NCI-H526 treated with DMSO at 0.1 percent for 48 hours (cell line): ENCODE measurements around the gene BRF1.
"Not testable (repeated sequence)": the region's sequence is repeated elsewhere in the genome, so short reads cannot be mapped to it uniquely, and the experiment has no call there.

Experiments used
- DNase-seq: peaks from one replicate; lab custom pipeline; 2025; lab: John Stamatoyannopoulos, UW

Gene BRF1

DNA sequence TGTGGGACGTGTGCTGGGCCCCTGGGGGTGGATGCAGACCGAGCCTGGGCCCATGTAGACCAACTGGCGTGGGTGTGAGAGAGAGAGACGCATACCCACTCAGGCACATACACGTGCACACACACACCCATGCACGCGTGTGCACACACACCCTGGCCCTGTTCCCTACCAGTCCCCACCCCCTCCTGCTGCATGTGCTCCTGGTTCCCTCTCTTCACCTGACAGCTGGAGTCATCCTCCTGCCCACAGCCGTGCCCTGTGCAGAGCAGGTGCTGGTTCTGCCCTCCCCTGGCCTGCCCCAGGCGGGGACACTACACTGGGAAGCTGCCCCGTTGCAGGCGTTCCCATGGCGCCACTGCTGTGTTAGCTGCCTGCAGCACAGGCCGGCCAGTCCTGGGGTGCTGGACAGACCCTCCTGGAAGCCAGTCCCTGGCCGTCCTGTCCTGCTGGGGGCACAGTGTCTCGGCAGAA is 32.3 kb upstream of the BRF1 start:
- no peak for DNase-seq

- DNase-seq: no peak
Observed at GRCh38 chr14:105332350-105332874, 31.6 kb upstream of the BRF1 start.

DNA sequence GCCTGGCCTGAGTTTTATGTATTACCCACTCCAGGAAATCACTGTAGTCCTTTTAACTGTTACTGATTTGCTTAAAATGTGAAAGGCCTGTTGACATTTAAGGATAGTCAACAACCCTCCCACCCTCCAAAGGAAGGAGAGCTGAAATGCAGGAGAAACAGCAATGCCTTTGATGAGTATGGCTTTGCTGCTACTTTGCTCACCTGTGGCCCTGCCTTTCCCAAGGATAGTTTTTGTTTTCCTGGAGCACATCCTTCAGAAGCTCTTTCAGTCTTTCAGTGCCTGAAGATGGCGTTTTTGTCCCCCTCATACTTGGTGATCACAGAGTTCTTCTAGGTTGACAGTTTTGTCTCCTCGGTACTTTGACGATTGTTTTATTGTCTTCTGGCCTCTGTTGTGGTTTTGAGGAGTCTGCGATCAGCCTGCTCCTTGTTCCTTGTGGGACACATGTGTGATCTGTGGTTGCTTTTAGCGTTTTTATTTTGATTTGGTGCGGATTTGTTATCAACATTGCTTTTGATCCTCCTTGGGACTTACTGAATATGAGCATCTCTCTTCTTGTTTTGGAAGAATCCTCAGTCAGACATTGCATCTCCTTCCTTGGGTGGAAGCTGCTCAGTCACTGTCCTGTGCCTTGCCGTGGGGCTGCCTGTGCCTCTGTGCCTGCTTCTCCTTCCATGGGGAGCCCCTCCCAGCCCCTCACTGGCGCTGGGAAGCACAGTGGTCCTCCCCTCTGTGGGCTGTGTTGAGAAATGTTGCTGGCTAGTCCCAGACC is 31.0 kb upstream of the BRF1 start:
- no peak for DNase-seq

DNA sequence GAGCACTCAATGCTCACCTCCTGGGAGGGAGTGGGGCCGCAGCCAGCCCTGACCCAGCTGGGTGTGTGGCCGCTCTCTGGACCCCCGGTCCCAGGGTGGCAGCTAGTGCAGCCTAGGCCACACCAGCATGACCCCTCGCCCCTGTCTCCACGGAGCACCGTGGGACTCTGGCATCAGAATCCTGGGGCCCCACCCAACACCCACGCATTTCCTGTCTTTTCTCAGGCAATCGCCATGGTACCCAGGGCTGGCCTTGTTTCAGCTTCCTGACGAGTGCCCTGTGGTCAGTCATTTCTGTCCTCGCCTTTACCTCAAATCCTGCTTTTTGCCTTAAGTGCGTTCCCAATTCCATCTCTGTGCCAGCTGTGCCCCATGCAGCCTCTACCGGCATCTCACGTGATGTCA is 29.7 kb upstream of the BRF1 start:
- no peak for DNase-seq

DNA sequence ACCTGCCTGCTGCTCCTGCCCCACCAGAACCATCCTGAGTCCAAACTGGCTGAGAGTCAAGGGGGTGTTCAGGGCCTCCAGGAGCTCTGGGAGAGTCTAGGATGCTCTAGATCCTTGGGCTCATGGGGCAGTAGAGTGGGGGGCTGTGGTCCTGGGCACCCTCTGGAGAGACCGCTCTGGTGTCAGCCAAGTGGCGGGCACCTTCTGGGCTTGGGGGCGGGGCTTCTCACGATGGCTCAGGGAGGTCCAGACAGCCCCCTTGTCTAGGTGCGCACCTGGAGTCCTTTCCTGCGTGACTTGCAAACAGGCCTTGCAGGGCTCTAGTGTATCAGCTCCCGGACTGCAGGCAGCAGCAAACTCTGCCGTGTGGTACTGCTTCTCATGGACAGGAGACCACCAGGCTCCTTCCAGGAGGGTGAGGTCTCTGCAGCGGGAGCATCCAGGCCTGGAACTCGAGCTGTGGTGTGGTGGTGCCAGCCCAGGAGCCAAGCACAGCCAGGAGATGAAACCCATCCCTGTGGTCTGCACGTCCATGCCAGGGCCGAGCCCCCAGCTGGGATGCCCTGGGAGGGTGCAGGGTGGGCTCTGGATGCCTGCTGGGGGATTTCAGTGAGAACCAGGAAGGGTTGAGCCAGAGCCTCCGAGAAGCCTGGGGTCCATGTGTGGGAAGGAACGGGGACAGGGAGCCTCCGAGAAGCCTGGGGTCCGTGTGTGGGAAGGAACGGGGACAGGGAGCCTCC is 28.8 kb upstream of the BRF1 start:
- DNase-seq: no peak

DNA sequence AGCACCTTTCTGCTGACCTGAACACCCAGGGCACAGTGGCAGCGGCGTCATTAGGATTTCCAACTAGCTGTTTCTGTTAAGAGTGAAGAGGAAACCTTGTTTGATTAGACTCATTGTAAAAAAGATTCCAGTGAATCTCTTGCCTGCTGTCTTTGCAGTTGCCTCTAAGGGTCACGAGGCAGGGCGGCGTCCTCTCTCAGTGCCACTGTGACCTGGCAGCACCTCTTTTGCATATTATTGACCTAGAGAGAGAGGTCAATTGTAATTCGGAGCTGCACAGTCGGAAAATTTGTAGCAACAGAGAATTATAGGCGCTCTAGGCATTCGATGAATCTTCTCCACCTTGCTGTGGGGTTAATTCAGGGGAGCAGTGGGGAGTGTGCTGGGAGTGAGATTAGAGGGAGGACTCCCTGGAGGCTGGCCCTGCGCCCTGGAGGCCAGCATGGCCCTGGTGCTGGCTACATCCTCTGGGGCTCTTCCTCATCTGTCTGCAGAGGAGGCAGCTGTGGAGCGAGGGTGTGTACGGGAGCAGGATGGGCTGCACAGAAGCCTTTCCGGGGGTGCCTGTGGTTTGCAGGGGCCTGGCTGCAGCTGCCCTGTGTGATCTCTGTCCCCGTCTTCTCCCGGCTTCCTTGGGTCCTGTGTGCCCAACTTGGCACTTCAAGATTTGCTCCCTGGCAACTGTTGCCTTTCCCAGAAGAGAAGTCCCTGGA is 28.0 kb upstream of the BRF1 start:
- no peak for DNase-seq

GRCh38 chr14:105328070-105328677 is 27.4 kb upstream of the BRF1 start:
- DNase-seq: no peak

- DNase-seq: not testable (repeated sequence)
Observed at GRCh38 chr14:105327695-105328045, 26.9 kb upstream of the BRF1 start.

- no peak for DNase-seq
Observed at GRCh38 chr14:105326891-105327694, 26.3 kb upstream of the BRF1 start.

GRCh38 chr14:105326568-105326867 is 25.7 kb upstream of the BRF1 start:
- no peak for DNase-seq

DNA sequence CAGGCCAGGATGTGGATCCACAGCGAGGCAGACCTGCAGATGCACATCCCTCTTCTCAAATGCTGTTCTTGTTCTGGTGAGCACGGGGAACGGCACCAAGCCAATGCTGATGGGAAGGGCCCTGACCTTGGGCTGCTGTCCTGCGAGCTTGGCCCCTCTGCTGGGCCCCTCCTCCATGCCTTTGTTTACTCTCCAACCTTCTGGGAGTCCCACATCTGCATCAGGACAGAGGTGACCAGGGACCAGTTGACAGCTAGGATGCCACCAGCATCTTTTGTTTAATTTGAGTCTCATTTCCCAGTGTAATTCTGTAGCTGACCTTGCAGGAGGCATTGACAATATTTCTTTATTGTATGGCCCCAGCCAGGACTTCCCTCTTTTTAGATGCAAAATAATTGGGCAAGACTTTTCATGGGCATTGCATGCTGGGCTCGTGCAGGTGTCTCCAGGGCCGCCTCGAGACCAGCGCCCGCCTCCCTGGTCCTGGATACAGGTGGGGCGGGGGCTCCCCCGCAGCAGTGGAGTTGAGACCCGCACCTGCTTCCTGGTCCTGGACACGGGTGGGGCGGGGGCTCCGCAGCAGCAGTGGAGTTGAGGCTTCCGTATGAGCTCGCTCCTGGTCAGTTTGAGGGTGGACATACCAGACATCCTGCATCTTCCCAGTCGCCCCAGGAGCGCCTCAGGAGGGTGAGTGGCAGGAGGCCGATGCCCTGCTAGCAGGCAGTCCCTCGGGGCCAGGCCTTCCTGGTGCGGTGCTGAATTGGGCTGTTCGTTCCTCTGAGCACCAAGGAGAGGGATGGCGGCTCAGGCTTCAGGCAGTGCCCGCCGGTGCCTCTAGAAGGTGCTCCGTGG is 25.1 kb upstream of the BRF1 start:
- DNase-seq: no peak

GRCh38 chr14:105325303-105325702 is 24.5 kb upstream of the BRF1 start:
- no peak for DNase-seq

DNA sequence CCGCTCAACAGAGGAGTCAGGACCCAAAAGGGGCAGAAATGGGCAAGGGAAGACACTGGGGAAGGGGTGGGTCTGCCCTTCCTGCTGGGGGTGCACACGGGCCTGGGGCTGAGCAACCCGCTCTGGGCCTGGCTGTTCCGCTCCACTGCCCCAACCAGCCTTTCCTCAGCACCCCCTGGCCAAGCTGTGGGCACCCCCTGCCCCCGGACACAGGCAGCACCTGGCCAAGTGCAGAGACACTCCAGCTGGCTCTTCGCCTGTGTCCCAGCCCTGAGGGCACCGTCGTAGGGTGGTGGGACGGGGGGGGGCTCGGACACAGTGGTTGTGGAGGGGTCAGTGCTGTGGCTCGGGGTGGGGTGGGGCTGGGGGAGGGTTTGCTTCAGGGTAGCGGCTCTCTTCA is 24.1 kb upstream of the BRF1 start:
- DNase-seq: no peak

GRCh38 chr14:105324080-105324778 is 23.4 kb upstream of the BRF1 start:
- no peak for DNase-seq

- no peak for DNase-seq
Observed at GRCh38 chr14:105323663-105324062, 22.9 kb upstream of the BRF1 start.

DNA sequence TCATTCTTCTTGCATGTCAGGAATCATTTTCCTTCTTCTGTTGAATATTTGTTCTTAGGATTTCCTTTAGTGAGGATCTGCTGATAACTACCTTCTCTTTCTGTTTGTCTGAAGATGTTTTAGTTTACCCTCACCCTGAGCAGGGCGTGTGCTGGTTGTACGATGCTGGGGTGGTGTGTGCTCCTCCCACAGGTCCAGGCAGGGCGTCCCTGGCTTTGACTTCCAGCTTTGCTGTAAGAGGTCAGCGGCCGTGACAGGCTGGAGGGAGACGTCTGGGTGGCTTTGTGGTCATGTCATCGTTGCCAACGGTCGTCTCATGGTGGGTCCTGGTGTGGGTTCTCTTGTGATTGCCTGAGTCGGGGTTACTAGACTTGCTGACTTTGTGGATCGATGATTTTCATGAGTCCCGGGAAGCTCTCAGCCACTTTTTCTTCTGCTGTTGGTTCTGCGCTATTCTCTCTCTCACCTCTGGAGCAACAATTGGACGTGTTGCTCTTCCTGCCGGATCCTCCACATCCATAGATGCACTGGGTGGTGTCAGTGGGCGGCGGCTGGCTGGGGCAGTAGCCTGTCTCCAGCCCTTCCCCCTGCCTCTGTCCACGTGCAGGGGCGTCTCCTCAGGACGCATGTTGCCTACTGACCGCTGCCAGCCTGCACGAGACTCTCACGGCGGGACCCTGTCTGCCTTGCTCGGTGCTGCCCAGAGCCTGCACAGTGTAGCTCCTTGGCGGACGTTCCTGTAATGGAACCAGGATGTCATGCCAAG is 22.2 kb upstream of the BRF1 start:
- DNase-seq: no peak

DNA sequence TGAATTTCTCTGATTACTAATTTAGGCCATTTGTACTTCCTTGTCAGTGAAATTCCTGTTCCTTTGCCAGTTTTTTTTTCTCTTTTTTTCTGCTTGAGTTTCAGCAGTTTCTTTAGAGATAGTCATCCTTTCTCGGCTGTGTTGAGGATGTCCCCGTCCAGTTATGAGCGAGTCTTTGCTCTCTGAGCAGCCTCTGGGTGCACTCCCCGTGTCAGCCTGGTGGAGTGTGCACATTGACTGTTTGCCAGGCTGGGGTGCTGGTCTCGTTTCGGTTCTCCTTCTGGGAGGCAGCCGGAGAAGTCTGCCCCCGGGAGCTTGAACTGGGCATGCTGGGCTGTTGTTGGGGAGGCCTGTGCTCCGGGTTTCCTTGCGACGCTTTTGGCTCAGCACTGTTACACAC is 16.7 kb upstream of the BRF1 start:
- no peak for DNase-seq

DNA sequence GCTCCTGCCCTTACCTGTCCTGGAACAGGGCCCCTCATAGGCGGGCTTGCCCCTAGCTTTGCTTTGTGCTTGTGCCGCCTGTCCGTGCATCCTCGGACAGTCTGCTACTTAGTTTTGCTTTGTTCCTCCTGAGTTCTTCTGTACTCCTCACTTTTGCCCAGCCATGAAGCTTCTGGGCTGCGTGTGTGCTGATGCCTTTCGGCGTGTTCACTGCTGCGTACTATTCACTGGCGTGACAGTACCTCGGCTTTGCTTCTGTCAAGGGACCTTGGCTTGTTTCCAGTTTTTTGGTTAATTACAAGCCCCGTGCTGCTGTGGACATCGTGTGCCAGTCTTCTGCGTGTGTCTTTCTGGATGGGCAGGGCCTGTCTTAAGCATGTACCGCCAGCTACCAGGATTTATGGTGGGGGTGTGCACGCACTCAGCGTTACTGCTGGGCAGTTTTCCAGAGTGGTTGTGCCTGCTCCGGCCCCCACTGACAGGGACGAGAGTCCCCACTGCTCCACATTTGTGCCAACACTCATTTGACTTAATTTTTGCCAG is 16.2 kb upstream of the BRF1 start:
- no peak for DNase-seq

GRCh38 chr14:105316577-105316941 is 15.8 kb upstream of the BRF1 start:
- DNase-seq: no peak
